K562 (cell line): ENCODE results near the gene DDAH2. TPM values are rescaled to one million over a fixed set of nuclear protein-coding genes. Genes with fewer than 3 reads are reported as not detected.

Experiments
- ARID3B ChIP-seq: fragments of 250-450 bp; sonication (Bioruptor Pico); IDR thresholded peaks from 2 replicates; pipeline ENCODE4 v1.4.0; 2020; ENCODE audit warnings: borderline replicate concordance
- BACH1 ChIP-seq: fragments of 200-800 bp; sonication (Bioruptor generic); IDR thresholded peaks from 2 replicates; pipeline ENCODE4 v1.6.1; 2016; ENCODE audit warnings: missing genetic modification characterization, missing compliant biosample characterization
- CSDE1 ChIP-seq, 2 experiments: fragments of 450-650 bp; IDR thresholded peaks; 2 replicates each; pipeline ENCODE4 v1.6.1; 2016; ENCODE audit warnings: mild to moderate bottlenecking in 1 of 2
- DNMT1 ChIP-seq: fragments of 450-650 bp; IDR thresholded peaks from 2 replicates; pipeline ENCODE4 v1.6.1; 2016; ENCODE audit warnings: antibody characterized with exemption, mild to moderate bottlenecking
- E2F4 ChIP-seq: sonication (generic); formaldehyde crosslinking; IDR thresholded peaks from 2 replicates; pipeline ENCODE4 v1.8.0; 2022; ENCODE audit warnings: mild to moderate bottlenecking, low read depth, missing genetic modification reagents
- IFI16 ChIP-seq: fragments of 250-450 bp; sonication (Bioruptor Pico); IDR thresholded peaks from 2 replicates; pipeline ENCODE4 v2.1.2; 2022; ENCODE audit warnings: mild to moderate bottlenecking, inconsistent platforms
- JUN ChIP-seq, 2 experiments: sonication (generic) in 1 of 2; formaldehyde crosslinking in 1 of 2; IDR thresholded peaks; 2 replicates each; pipeline versions ENCODE4 v1.6.1 to v1.8.0; 2012 to 2022; ENCODE audit warnings: borderline replicate concordance in 2 of 2, mild to moderate bottlenecking in 2 of 2, improper control_type of control experiment in 1 of 2, low read depth in 1 of 2, low read length in 1 of 2, missing genetic modification reagents in 1 of 2
- MXD1 ChIP-seq: fragments of 250-450 bp; sonication (Bioruptor Pico); IDR thresholded peaks from 2 replicates; pipeline ENCODE4 v1.8.0; 2021; ENCODE audit warnings: borderline replicate concordance, mild to moderate bottlenecking, moderate library complexity; ENCODE audit not compliant: poor library complexity, severe bottlenecking
- MYC ChIP-seq, 2 experiments: fragments of 250-450 bp in 1 of 2; sonication (Bioruptor Pico) in 1 of 2; IDR thresholded peaks; 2 replicates each; pipeline versions ENCODE4 v1.5.1 to v1.6.1; 2012 to 2021; ENCODE audit warnings: low read depth in 2 of 2, borderline replicate concordance in 1 of 2, improper control_type of control experiment in 1 of 2, low read length in 1 of 2, mild to moderate bottlenecking in 1 of 2, moderate library complexity in 1 of 2
- NR0B1 ChIP-seq: fragments of 450-650 bp; IDR thresholded peaks from one replicate; pipeline ENCODE4 v1.6.1; 2018; ENCODE audit warnings: mild to moderate bottlenecking, moderate library complexity; ENCODE audit not compliant: partially characterized antibody
- PHB2 ChIP-seq: fragments of 450-650 bp; IDR thresholded peaks from 2 replicates; pipeline ENCODE4 v1.6.1; 2017; ENCODE audit warnings: low read depth
- SMARCC2 ChIP-seq: fragments of 450-650 bp; IDR thresholded peaks from 2 replicates; pipeline ENCODE4 v1.6.1; 2017; ENCODE audit warnings: antibody characterized with exemption, moderate library complexity, mild to moderate bottlenecking, low read depth
- SP1 ChIP-seq: sonication (generic); formaldehyde crosslinking; IDR thresholded peaks from 2 replicates; pipeline ENCODE4 v1.8.1; 2022; ENCODE audit warnings: mild to moderate bottlenecking, missing genetic modification reagents
- SP2 ChIP-seq: IDR thresholded peaks from 2 replicates; pipeline ENCODE4 v1.6.1; 2011; ENCODE audit warnings: mild to moderate bottlenecking, low read depth, low read length, moderate library complexity; ENCODE audit not compliant: poor library complexity, severe bottlenecking; ENCODE audit errors: extremely low read depth
- SRSF7 ChIP-seq: fragments of 200-400 bp; formaldehyde crosslinking; optimal IDR thresholded peaks from 2 replicates; pipeline ENCODE3; 2017; ENCODE audit warnings: mild to moderate bottlenecking, low read depth, low read length
- TCFL5 ChIP-seq: fragments of 250-450 bp; sonication (Bioruptor Pico); conservative IDR thresholded peaks from 2 replicates; pipeline ENCODE4 v1.6.1; 2021; ENCODE audit warnings: mild to moderate bottlenecking, moderate library complexity, matching md5 sums
- THRA ChIP-seq: fragments of 450-650 bp; IDR thresholded peaks from 2 replicates; pipeline ENCODE4 v1.6.1; 2017; ENCODE audit warnings: mild to moderate bottlenecking, moderate library complexity
- ZBTB9 ChIP-seq: fragments of 450-650 bp; formaldehyde crosslinking; IDR thresholded peaks from 2 replicates; pipeline ENCODE4 v1.4.0; 2020; ENCODE audit warnings: mild to moderate bottlenecking, moderate library complexity
- ZZZ3 ChIP-seq: fragments of 450-650 bp; IDR thresholded peaks from 2 replicates; pipeline ENCODE4 v1.6.1; 2016; ENCODE audit warnings: antibody characterized with exemption, mild to moderate bottlenecking, moderate library complexity
- polyA plus RNA-seq, 8 experiments: library from polyadenylated mRNA; depleted of rRNA in 4 of 8; stranded (reverse) in 5 of 8; unstranded in 3 of 8; fragments of >200 nt; fragmentation: Nextera tagmentation in 2 of 8; fragmentation: Illumina TruSeq in 1 of 8; extraction: Ambion mirVana in 2 of 8; extraction: Trizol in 1 of 8; gene quantifications; 2 replicates each; pipeline versions ENCODE4 v1.2.1 to v1.2.3, GENCODE V29; 2011 to 2014; ENCODE audit warnings: inconsistent platforms in 1 of 8, missing spikeins in 1 of 8
- total RNA-seq, 7 experiments: library from RNA; depleted of rRNA in 6 of 7; stranded (reverse); fragments of >200 nt in 6 of 7; fragmentation: Illumina TruSeq in 2 of 7; extraction: Trizol in 2 of 7; gene quantifications; 2 replicates each; pipeline versions ENCODE4 v1.2.1 to v1.2.3, GENCODE V29; 2011 to 2021; ENCODE audit warnings: low replicate concordance in 1 of 7

The DDAH2 gene
- total and polyA plus RNA-seq, 9 of the 15 experiments (the other 6 are each of a cell fraction or from before 2014, with no cell fraction given): 1.8 to 45.4 (median 21.4) TPM

- TF ChIP-seq ZBTB9 (peak; percentile 95), E2F4 (CRISPR knock-in tag) (no peak), SP1 (peak; percentile 68), PHB2 (no peak), BACH1 (tag) (peak; percentile 56; the same call in 1 of the 2 replicates), SP2 (no peak), CSDE1 (IDR thresholded peaks at IDR 0.05) (no peak), IFI16 (CRISPR knock-in tag) (no peak), ARID3B (peak; percentile 11; the same call in 1 of the 2 replicates), THRA (no peak), MXD1 (no peak), TCFL5 (CRISPR knock-in tag) (no peak), MYC (IDR thresholded peaks at IDR 0.05; ENCODE audit: low read depth, low read length) (peak; percentile 86), MYC (CRISPR knock-in tag; IDR thresholded peaks at IDR 0.05; ENCODE audit: borderline replicate concordance, low read depth) (peak; percentile 78; the same call in 1 of the 2 replicates), SRSF7 (no peak), NR0B1 (no peak), DNMT1 (no peak; the same call in 1 of the 2 replicates), SMARCC2 (peak; percentile 97), ZZZ3 (no peak), JUN (IDR thresholded peaks at IDR 0.05; ENCODE audit: borderline replicate concordance, low read depth, low read length) (peak; percentile 95), JUN (CRISPR knock-in tag; IDR thresholded peaks at IDR 0.05; ENCODE audit: borderline replicate concordance) (peak; percentile 99)
Measured at GRCh38 chr6:31776989-31777666, 48.0 kb upstream of the DDAH2 start, which contains the start of gene VWA7 (continued).
